B cell (primary cell): ENCODE results near the gene RNF10. TPM values are rescaled to one million over a fixed set of nuclear protein-coding genes. Genes with fewer than 3 reads are reported as not detected.

ENCODE experiments used
- ATAC-seq: fragments of 200-7000 bp; cut with Tn5 transposase; one replicate; pipeline ENCODE4 v1.10.0; 2021; ENCODE audit warnings: low read depth, mild to moderate bottlenecking, moderate number of reproducible peaks, moderate library complexity
- CTCF ChIA-PET: fragments of 350-600 bp; sonication (Branson Sonifier 250); formaldehyde crosslinking; loops from one replicate; lab custom pipeline; 2021; ENCODE audit warnings: antibody characterized with exemption, inconsistent platforms; lab: Charles Lee
- POLR2A ChIA-PET: fragments of 350-600 bp; sonication (Branson Sonifier 250); formaldehyde crosslinking; loops from one replicate; lab custom pipeline; 2021; ENCODE audit warnings: antibody characterized with exemption; lab: Charles Lee
- DNase-seq: peaks from one replicate; pipeline ENCODE4 v3.0.0; 2013
- H2AFZ ChIP-seq: 2 replicates; pipeline ENCODE4 v1.6.1; 2012; ENCODE audit warnings: mild to moderate bottlenecking, low read depth, low read length; ENCODE audit not compliant: insufficient read depth, poor library complexity, severe bottlenecking
- H3K27ac ChIP-seq, 2 donors: 1 replicate in 1 of 2; 2 replicates in 1 of 2; pipeline ENCODE4 v1.5.1; 2012 to 2013; ENCODE audit warnings: low read length in 2 of 2, mild to moderate bottlenecking in 2 of 2, moderate library complexity in 1 of 2
- H3K27me3 ChIP-seq, 4 experiments: fragments of 200-600 bp in 1 of 4; sonication (generic) in 1 of 4; replicated peaks in 1 of 4; 1 replicate in 2 of 4; 2 replicates in 2 of 4; pipeline versions ENCODE4 v1.6.1 to v1.7.0; 2013 to 2016; ENCODE audit warnings: low read length in 3 of 4, mild to moderate bottlenecking in 2 of 4, mixed read lengths in 1 of 4, moderate library complexity in 1 of 4; ENCODE audit not compliant: insufficient read depth in 4 of 4, control insufficient read depth in 3 of 4; ENCODE audit errors: control extremely low read depth in 1 of 4
- H3K36me3 ChIP-seq, 2 experiments: replicated peaks in 1 of 2; 1 replicate in 1 of 2; 2 replicates in 1 of 2; pipeline versions ENCODE4 v1.6.1 to v1.7.1; 2013; ENCODE audit warnings: low read length in 1 of 2; ENCODE audit not compliant: insufficient read depth in 2 of 2, control insufficient read depth in 1 of 2; ENCODE audit errors: control extremely low read depth in 1 of 2, extremely low read depth in 1 of 2
- H3K4me1 ChIP-seq, 2 donors: fragments of 200-600 bp in 1 of 2; sonication (generic) in 1 of 2; 1 replicate in 1 of 2; 2 replicates in 1 of 2; pipeline versions ENCODE4 v1.5.1 to v1.6.1; 2013 to 2017; ENCODE audit warnings: low read length in 2 of 2; ENCODE audit not compliant: control insufficient read depth in 2 of 2, insufficient read depth in 2 of 2
- H3K4me2 ChIP-seq: replicated peaks from 2 replicates; pipeline ENCODE3; 2012; ENCODE audit warnings: mild to moderate bottlenecking, low read depth, low read length; ENCODE audit not compliant: poor library complexity, severe bottlenecking
- H3K4me3 ChIP-seq, 5 experiments: fragments of 200-600 bp in 1 of 5; sonication (generic) in 1 of 5; 1 replicate in 3 of 5; 2 replicates in 2 of 5; pipeline versions ENCODE4 v1.5.1 to v1.7.0; 2011 to 2016; ENCODE audit warnings: low read length in 4 of 5, mild to moderate bottlenecking in 4 of 5, low read depth in 2 of 5, control low read depth in 1 of 5, moderate library complexity in 1 of 5; ENCODE audit not compliant: insufficient read depth in 1 of 5; ENCODE audit errors: control extremely low read depth in 1 of 5, extremely low read depth in 1 of 5
- H3K79me2 ChIP-seq: fragments of 200-600 bp; sonication (generic); one replicate; pipeline ENCODE4 v1.6.0; 2016; ENCODE audit warnings: low read length; ENCODE audit not compliant: control insufficient read depth, insufficient read depth
- H3K9ac ChIP-seq: fragments of 200-600 bp; sonication (generic); 2 replicates; pipeline ENCODE4 v1.6.1; 2017; ENCODE audit warnings: mild to moderate bottlenecking, low read length, moderate library complexity
- H3K9me3 ChIP-seq, 3 donors: one replicate each; pipeline versions ENCODE4 v1.6.1 to v1.7.1; 2013; ENCODE audit warnings: low read length in 2 of 3; ENCODE audit not compliant: control insufficient read depth in 2 of 3, insufficient read depth in 1 of 3; ENCODE audit errors: control extremely low read depth in 1 of 3
- H4K20me1 ChIP-seq: 2 replicates; pipeline ENCODE4 v1.6.0; 2012; ENCODE audit warnings: mild to moderate bottlenecking, low read length; ENCODE audit not compliant: insufficient read depth, control insufficient read depth, poor library complexity, severe bottlenecking
- H3K27ac Mint-ChIP-seq: one replicate; pipeline ENCODE4 v1.8.0; 2021; ENCODE audit warnings: mixed read lengths
- H3K27me3 Mint-ChIP-seq: one replicate; pipeline ENCODE4 v1.8.0; 2021; ENCODE audit warnings: mixed read lengths
- H3K4me1 Mint-ChIP-seq: one replicate; pipeline ENCODE4 v1.8.0; 2021; ENCODE audit warnings: mixed read lengths
- H3K4me3 Mint-ChIP-seq: one replicate; pipeline ENCODE4 v1.8.0; 2021; ENCODE audit warnings: mixed read lengths
- H3K9me3 Mint-ChIP-seq: one replicate; pipeline ENCODE4 v1.8.0; 2022; ENCODE audit warnings: mixed read lengths; ENCODE audit not compliant: insufficient read depth
- EZH2 ChIP-seq: IDR thresholded peaks from 2 replicates; pipeline ENCODE4 v1.6.1; 2012; ENCODE audit warnings: borderline replicate concordance, low read depth, mild to moderate bottlenecking, moderate library complexity, low read length; ENCODE audit not compliant: insufficient read depth, poor library complexity, severe bottlenecking
- WGBS: methylation state at CpG from one replicate; pipeline ENCODE4 v1.1.5; 2013; ENCODE audit warnings: missing lambda C conversion rate; ENCODE audit not compliant: insufficient coverage; 5-methylcytosine and 5-hydroxymethylcytosine counted together
- intact Hi-C: fragments of 100-400 bp; cut with micrococcal nuclease; formaldehyde crosslinking; loops from one replicate; pipeline ENCODE4 v1.10.0; 2022
- polyA plus RNA-seq: library from polyadenylated mRNA; depleted of rRNA; stranded (reverse); fragments of >200 nt; gene quantifications from 2 replicates; pipeline ENCODE4 v1.2.3, GENCODE V29; 2012
- total RNA-seq, 2 donors: library from RNA; stranded (reverse); fragments of 120-200 nt in 1 of 2; gene quantifications; 1 replicate in 1 of 2; 2 replicates in 1 of 2; pipeline versions ENCODE4 v1.2.3 to v1.2.4, GENCODE V29; 2013 to 2022
- TF ChIP-seq, protein P1 (sequence below): fragments of 200-600 bp; IDR thresholded peaks from one replicate; pipeline ENCODE4 v1.8.0; 2022; ENCODE audit warnings: antibody characterized with exemption, mild to moderate bottlenecking

The RNF10 gene
- total and polyA plus RNA-seq, 2 donors (not counting 1 experiment from before 2014, with no cell fraction given): 163 to 236 TPM

- Mint-ChIP-seq H3K27ac (peak overlapping the region; percentile 6), H3K27me3 (peaks cover 7% of the 10 kb centered on the region), H3K9me3 (no peaks in the 10 kb centered on the region), H3K4me1 (peaks cover 39% of the 10 kb centered on the region), H3K4me3 (peak overlapping the region; percentile 44)
- Histone ChIP-seq H3K4me1 (peaks cover 22 to 32% of the 10 kb centered on the region in 2 donors), H3K79me2 (peaks cover 6% of the 10 kb centered on the region), H3K36me3 (peaks cover 2 to 45% of the 10 kb centered on the region in 2 experiments), H3K4me3 (no peak overlapping the region), H2AFZ (no peak overlapping the region), H3K27ac (no peak overlapping the region), H3K9me3 (no peaks in the 10 kb centered on the region), H3K27me3 (peaks cover 0 to 13% (median 5%) of the 10 kb centered on the region in 4 experiments), H3K4me2 (no peak overlapping the region), H3K9ac (no peak overlapping the region), H4K20me1 (no peaks in the 10 kb centered on the region)
- DNase-seq (no peak), ATAC-seq (no peak)
- intact Hi-C loops: no loop called here
- CTCF ChIA-PET: interaction anchor here (1.1 to 5.3 kb wide), 2 partner anchors 69 to 393 kb away, joined by 3 to 60 read pairs; no protein-coding TSS in a partner anchor
- TF ChIP-seq, protein P1, sequence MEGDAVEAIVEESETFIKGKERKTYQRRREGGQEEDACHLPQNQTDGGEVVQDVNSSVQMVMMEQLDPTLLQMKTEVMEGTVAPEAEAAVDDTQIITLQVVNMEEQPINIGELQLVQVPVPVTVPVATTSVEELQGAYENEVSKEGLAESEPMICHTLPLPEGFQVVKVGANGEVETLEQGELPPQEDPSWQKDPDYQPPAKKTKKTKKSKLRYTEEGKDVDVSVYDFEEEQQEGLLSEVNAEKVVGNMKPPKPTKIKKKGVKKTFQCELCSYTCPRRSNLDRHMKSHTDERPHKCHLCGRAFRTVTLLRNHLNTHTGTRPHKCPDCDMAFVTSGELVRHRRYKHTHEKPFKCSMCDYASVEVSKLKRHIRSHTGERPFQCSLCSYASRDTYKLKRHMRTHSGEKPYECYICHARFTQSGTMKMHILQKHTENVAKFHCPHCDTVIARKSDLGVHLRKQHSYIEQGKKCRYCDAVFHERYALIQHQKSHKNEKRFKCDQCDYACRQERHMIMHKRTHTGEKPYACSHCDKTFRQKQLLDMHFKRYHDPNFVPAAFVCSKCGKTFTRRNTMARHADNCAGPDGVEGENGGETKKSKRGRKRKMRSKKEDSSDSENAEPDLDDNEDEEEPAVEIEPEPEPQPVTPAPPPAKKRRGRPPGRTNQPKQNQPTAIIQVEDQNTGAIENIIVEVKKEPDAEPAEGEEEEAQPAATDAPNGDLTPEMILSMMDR: no peak
- TF ChIP-seq EZH2: no peak
- POLR2A ChIA-PET: no interaction called here
- WGBS: 100% methylated on average over 1 of the region's 1 CpG
Observed at GRCh38 chr12:120579179-120579578, 45.0 kb downstream of the RNF10 start.
